Suppressor macrophage treated with lipopolysaccharide for 1 hour (primary cell): ENCODE results near the gene SHISA2.
"Not testable (repeated sequence)": the region's sequence is repeated elsewhere in the genome, so short reads cannot be mapped to it uniquely, and the experiment has no call there.

Experiments used
- DNase-seq, 3 donors: peaks; one replicate each; pipeline ENCODE4 v3.0.0-alpha.2; 2020 to 2022

Gene SHISA2

DNA sequence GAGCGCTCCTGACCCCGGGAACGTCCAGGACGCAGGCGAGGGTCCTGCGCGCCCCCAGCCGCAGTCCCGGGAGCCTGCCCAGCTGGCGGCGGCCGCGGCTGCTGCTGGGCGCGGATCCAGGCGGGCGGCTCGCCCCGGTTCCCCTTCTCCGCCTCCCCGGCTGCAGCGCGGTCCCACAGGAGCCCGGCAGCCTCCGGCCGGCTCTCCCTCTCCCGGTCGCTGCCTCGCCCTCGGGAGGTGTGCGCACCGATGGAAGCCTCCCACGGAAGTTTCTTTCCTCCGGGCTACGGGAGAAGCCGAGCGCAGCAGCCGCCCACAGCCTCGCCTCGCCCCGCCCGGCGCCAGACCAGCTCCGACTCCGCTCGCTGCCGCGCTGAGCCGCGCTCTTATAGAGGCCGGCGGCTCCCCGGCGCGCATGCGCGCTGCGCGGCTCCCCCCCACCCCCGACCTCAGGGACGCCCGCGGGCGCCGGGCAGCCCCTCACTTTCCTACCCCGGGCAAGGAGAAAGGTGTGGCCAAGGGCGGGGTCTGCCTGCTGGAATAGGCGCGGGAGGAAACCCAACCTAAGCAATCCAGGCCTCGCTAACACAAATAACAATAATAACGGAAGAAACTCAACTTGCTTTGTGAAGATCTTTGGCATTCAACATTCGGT is at the start of gene SHISA2:
SHISA2 (minus strand) TSS at position 360 of the 655 bp plus-strand sequence. CDS start 1,041 bp downstream, outside the sequence.
- DNase-seq = peak; percentile 26 to 60 (median 49)

- DNase-seq = no peak
Observed at GRCh38 chr13:26095846-26096610, 44.2 kb upstream of the SHISA2 start.

DNA sequence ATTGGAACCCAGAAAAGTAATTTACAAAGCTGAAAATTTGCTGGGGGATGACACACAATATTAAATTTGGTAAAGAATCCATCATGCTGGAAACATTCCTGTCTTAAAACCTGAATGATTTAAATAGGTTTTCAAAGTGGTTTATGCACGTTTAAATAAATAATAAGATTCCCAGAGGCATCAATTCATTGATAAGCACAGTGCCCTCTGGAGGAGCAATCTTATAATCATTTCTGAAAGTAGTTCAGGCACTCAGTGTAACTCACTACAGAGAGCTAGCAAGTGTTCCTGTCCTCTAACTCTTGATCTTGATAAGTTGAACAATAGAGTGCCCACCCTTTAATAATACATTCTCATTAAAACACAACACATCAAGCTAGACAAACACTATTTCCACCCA is 43.5 kb upstream of the SHISA2 start:
- no peak for DNase-seq

GRCh38 chr13:26076821-26077220 is 25.0 kb upstream of the SHISA2 start:
- not testable (repeated sequence) for DNase-seq

GRCh38 chr13:26075498-26075897 is 23.7 kb upstream of the SHISA2 start:
- DNase-seq = no peak

DNA sequence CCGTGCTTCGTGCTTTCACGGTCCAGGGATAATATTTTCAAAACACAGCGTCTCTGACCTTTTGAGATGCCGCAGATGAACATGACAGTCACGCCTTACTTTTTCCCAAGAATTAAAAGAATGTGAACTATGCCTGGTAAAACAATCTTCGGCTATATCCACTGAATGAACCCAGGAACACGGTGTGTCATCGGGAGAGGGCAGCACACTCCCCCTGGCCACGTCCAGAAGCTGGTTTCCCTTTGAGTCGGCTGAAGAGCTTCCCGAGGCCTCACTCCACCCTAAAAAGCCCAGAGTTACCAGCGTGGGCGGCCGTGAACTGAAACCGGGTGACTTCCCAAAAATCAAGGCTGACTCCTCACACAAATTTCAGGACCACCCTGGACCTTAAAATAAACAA is 22.9 kb upstream of the SHISA2 start:
- DNase-seq = peak; percentile 38 to 64 (median 58)

- DNase-seq = not testable (repeated sequence)
Observed at GRCh38 chr13:26072335-26072734, 20.5 kb upstream of the SHISA2 start.

DNA sequence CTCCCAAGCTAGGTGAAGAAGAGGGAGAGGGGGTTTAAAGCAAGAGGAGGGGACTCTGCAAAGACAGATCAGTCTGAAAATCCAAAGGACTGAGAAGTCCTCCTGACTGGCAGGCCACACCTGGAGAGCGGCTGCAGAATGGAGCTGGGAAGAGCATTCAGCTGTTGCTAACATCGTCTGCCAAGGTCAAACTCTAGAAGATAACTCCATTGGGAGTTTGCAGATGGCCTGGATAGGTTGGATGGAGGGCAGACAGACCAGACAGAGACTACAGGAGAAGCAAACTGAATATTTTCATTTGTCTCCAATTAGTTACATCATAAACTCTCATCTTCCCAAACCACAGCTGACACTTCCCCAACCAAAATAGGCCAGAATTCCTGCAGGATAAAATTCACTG is 19.9 kb upstream of the SHISA2 start:
- DNase-seq = no peak

GRCh38 chr13:26069642-26070041 is 17.8 kb upstream of the SHISA2 start:
- DNase-seq = not testable (repeated sequence)

DNA sequence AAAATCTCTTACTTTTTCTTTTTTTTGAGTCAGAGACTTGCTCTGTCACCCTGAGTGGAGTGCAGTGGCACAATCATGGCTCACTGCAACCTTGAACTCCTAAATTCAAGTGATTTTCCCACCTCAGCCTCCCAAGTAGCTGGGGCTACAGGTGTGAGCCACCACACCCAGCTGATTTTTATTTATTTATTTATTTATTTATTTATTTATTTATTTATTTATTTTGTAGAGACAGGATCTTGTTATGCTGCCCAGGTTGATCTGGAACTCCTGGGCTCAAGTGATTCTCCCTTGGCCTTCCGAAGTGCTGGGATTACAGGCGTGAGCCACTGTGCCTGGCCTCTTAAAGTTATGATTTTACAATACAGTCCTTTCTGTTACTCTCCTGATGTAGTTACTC is 16.6 kb upstream of the SHISA2 start:
- not testable (repeated sequence) for DNase-seq

DNA sequence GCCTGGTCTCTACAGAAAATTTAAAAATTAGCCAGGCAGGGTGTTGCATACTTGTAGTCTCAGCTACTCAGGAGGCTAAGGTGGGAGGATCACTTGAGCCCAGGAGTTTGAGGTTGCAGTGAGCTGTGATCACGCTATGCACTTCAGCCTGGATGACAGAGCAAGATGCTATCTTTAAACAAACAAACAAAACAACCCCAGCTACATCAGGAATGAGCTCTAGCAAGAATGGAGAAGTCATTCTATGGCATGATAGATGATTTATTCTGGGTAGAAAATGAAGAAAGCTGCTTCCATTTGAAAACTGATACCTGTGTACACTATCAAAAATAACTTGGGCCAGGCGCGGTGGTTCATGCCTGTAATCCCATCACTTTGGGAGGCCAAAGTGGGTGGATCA is 15.8 kb upstream of the SHISA2 start:
- DNase-seq = no peak

DNA sequence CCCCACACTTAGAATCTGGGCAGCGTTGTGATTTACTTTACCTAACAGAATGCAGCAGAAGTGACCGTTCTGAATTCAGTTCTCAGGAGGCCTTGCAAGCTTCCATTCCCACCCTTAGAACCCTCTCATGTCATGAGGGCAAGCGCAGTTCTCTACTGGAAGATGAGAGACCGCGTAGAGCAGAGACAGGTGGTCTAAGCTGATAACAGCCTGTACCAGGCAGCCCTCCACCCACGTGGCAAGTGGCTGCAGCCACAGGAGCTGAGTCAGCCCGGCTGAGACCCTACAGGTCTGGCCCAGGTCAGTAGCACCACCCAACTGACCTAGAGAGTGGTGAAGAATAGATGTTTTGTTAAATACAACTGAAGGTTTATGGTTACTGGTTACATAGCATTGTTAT is 14.7 kb upstream of the SHISA2 start:
- DNase-seq = not testable (repeated sequence)

DNA sequence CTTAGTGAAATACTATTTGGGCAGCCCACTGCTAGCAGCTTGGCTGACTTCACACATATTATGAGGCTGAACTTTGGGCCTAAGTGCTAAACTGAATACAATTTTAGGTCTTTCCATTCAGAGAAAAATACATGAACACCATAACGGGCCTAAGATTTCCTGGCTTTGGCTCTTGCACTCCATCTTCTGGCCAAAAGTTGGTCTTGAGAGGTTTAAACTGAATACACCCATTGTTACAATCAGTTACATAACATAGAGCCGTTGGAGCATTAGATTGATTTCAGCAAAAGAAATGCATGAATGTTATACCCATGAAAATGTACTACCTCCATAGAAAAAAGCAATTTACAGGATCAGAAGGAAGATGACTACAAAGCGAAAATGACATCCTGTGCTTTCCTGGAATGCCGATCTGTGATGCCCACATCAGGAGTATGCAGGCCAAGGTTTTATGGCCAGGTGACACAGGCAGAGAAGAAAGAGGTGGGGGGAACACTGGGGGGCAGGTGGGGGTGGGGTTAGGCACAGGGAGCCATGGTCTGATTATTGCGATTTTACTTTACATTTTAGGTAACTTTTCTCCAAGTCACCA is 11.1 kb upstream of the SHISA2 start:
- DNase-seq = peak; percentile 36 to 63 (median 55)

DNA sequence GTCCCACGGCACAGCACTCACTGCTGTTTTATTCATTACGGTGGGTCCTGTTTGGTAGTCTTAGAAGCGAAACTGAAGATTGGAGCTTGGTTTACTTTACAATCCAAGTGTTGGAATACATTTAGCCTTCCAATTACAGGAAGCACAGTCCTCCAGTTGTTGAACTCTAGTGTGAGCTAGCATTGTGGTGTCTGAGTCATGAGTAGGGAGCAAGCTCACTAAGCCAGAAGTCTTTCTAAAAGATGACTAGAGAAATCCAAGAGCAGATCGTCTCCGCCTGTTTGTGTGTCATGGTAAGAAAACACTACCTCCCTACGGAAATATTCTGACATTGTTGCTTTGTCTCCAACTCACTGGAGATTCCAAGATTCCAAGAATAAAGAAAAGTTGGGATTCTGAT is 10.1 kb upstream of the SHISA2 start:
- no peak for DNase-seq

GRCh38 chr13:26061256-26061655 is 9.4 kb upstream of the SHISA2 start:
- DNase-seq = no peak

DNA sequence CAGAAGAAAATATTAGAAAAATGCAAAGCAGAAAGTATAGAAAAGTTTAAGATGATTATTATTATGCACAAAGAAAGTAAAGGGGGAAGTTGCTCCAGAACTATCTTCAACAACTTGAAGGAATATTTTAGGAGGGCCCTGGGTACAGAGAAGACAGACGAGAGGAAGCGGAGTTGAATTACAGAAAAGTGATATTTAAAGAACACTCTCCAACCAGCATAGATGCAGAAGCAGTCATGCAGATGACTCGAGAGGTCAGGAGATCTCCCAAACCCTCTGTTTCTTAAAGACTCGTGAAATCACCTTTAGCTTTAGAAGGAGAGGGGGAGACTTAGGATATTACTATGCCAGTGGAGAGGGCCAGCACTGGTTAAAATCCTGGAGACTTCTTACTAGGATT is 8.5 kb upstream of the SHISA2 start:
- no peak for DNase-seq

DNA sequence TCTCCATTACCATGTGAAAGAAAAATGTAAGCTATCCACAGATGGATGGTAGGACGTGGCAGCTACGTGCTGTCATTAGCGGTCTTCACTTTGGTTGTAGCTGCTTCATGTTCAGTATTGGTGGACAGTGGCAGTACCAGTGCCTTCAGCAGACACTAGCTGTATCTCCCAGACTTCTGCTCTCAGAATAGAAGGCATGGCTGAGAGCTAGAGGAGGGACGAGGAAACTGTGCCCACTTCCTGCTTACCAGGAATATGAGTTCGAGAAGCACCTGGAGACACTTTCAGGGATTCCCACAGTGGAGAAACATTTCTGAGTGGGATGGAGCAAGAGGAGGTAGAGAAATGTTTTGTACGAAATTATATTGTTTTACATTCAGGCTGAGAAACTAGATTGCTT is 6.9 kb upstream of the SHISA2 start:
- no peak for DNase-seq

GRCh38 chr13:26054896-26055295 is 3.1 kb upstream of the SHISA2 start:
- no peak for DNase-seq

GRCh38 chr13:26053418-26053980 is 1.7 kb upstream of the SHISA2 start:
- no peak for DNase-seq

- no peak for DNase-seq
Observed at GRCh38 chr13:26052337-26052736, 521 bp upstream of the SHISA2 start.

DNA sequence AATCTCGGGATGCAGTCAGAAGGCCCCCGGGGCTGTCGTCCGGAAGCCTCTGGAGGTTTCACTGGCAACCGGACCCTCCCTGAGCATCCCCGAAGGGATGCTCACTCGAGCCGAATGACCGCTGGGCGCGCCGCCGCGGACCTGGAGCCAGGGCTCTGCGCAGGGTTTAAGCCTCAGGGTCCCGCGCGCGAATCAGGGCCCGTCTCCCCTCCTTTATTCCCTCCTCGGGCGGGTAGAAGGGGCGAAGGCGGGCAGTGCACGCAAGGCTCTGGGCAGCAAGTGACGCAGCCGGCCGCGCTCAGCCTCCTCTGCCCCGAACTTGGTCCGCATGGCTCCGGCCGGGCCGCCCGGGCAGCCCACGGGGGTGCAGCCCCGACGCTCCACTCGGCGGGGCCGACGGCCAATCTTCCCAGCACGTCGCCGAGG is 572 bp downstream of the SHISA2 start:
- DNase-seq = peak in 1 of 3 donors; percentile 6

- DNase-seq = peak in 1 of 3 donors; percentile 2
Observed at GRCh38 chr13:26050568-26051230, 1.1 kb downstream of the SHISA2 start.

DNA sequence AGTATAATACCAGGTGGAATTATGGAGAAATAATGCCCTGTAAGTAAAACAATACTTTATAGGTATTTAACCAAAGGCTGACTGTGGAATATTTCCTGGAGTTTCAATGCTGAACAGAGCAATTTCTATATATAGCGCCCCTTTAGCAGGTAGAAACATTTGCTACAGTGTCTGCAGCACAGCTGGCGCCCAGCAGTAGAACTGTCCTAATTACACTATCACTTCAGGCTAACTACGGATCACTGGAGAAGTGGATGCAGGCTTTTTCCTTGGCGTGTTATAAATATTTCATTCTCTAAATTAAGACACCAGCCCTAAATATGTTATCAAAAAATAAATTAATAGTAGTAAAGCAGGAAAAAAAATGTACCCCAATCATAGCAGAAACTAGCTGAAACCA is 3.1 kb downstream of the SHISA2 start:
- no peak for DNase-seq
